GM18951 (cell line): ENCODE results near the gene CDH22.

ENCODE experiments used
- POLR2A ChIP-seq: IDR thresholded peaks from 4 replicates; pipeline ENCODE4 v1.6.1; 2011; ENCODE audit warnings: mild to moderate bottlenecking; ENCODE audit not compliant: insufficient read length, insufficient read depth; ENCODE audit errors: extremely low read depth
- in situ Hi-C: fragments of 300-500 bp; cut with MboI; formaldehyde crosslinking; loops from one replicate; pipeline ENCODE4 v1.12.0; 2022; ENCODE audit warnings: low sequenced_read_pairs, mixed read lengths, inconsistent platforms; ENCODE audit not compliant: unreplicated experiment

Gene CDH22

DNA sequence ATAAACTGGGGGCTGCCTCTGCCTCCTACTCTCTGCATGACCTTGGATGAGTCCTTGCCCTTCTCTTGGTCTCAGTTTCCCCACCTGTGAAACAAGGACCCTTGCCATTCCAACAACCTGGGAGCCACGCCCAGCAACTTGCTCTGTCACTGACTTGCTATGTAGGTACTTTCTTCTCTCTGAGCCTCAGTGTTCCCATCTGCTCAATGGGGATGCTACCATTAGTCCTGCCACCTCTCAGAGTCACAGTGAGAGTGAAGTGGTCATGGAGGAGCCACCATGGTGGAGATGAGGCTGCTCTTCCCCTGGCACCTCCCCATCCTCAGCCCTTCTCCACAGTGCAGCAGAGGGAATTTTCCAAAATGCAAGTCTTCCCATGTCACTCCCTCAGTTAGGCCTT lies 70.6 kb downstream of the CDH22 start:
- in situ Hi-C loops: no loop called here
- no peak for TF ChIP-seq POLR2A

- in situ Hi-C loops: no loop called here
- TF ChIP-seq POLR2A: no peak
Measured at GRCh38 chr20:46237227-46237626, 71.1 kb downstream of the CDH22 start.

- TF ChIP-seq POLR2A: no peak
- in situ Hi-C loops: no loop called here
Measured at GRCh38 chr20:46235077-46235476, 73.2 kb downstream of the CDH22 start.

- in situ Hi-C loops: no loop called here
Measured at GRCh38 chr20:46233701-46234100, 74.6 kb downstream of the CDH22 start.

GRCh38 chr20:46232539-46232938 lies 75.8 kb downstream of the CDH22 start:
- TF ChIP-seq POLR2A: no peak
- in situ Hi-C loops: no loop called here

More at GRCh38 chr20:46233701-46234100, 74.6 kb downstream of the CDH22 start:
- TF ChIP-seq POLR2A: no peak

DNA sequence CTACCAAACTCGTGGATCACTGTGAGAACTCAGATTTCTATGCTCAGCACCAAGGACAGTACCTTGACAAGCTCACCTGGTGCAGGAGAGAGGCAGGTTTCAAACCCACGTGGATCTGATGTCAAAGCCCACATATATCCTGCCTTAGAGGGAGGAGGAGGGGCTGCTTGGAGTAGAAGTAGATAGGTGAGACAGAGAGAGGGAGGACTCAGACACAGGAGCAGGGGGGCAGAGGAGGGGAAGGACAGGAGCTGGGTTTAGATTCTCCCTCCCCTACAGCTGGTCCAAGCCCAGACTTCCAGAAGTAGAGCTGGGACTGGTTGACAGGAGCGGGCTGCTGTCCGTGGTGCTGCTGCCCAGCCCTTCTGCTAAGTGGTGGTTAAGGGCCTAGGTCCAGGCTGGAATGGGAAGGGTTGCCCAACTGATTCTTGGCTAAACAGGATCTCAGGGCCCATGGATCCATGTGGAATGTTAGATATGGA lies 77.5 kb downstream of the CDH22 start:
- in situ Hi-C loops: no loop called here
- TF ChIP-seq POLR2A: no peak

DNA sequence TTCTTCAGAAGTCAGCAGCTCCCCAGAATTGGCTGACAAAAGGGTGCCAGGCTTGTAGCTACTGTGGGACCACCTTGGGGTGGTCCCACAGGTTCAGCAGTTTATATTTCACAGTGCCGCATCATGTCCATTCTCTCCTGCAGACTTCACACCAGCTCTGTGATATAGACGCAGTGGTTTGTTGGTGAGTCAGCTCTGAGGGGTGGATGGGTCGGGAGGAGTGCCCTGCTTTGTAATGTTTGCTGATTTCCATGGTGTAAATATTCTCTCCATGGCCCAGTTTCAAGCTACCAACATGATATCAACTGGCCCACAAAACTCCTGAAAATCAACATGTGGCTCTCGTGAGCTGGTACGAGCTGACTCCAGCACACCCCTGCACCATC lies 78.2 kb downstream of the CDH22 start:
- no peak for TF ChIP-seq POLR2A
- in situ Hi-C loops: no loop called here

DNA sequence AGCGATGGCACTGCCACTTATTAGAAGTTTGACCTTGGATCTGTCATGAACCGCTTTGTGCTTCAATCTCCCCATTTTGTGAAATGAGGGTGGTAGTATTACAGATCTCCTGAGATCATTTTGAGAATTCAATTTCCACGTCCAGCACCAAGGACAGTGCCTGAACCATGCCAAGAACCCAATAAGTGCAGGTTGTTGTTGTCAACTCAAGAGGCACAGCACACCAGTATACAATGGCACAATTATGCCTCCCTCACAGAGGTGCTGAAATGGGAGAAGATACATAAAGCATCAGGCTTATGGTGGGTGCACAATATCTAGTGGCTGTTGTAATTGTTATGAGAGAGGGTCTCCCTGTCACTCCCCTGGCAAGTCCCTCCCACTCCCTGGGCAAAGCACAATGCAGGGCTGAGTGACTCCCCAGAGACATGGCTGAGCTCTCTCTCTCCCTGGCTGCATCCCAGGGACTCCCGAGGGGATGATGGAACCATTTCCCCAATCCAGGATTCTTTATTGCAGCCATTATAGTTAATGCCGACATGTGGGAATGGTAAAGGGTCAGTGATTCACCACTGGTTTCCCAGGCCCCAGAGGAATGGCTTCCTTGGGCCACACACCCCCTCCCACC lies 78.7 kb downstream of the CDH22 start:
- in situ Hi-C loops: no loop called here
- TF ChIP-seq POLR2A: no peak

GRCh38 chr20:46228670-46229069 lies 79.6 kb downstream of the CDH22 start:
- TF ChIP-seq POLR2A: no peak
- in situ Hi-C loops: no loop called here

DNA sequence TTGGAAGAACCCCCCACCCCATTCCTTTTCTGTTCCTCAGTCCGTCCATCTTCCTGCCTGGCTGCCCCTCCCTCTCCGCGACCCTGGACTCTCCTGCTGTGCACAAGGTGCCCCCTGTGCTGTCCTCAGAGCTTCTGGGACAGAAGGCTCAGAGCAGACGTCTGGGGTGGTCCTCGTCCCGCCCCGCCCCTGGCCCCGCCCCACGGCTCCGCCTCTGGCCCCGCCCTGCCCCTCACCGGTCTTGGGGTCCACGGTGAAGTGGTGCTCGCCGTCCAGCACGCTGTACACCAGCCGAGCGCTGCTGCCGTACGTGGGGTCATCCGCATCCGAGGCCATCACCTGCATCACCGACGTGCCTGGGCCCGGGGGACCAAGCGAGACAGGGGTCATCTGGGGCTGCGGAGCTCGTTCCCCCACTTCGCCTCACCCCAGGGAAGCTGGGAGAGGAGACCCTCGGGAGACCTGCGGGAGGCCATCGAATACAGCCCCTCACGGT lies 81.0 kb downstream of the CDH22 start:
- in situ Hi-C loops: no loop called here
- no peak for TF ChIP-seq POLR2A

GRCh38 chr20:46226602-46227001 lies 81.7 kb downstream of the CDH22 start:
- TF ChIP-seq POLR2A: no peak
- in situ Hi-C loops: no loop called here

DNA sequence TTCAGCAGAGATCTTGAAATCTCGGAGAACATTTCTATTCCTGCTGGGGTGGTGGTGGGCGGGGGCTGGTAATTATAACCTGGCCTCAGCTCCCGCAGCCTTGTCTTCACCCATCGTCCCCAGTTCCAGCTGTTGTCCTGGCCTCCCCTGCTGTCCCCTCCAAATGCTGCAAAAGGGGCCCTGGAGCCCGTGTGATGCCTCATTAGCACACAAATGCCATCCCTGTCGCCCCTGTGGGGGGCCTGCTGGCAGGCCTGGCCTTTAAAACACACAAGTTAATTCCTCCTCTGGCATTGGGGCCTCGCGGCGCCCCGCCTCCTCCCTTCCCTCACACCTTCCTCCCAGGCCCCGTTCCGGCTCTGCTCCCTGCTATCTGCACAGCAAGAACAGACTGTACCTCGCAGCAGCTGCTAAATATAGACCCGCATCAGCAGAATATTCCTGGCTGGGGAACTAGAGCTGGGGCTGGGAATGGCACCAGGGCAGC lies 85.7 kb downstream of the CDH22 start:
- no peak for TF ChIP-seq POLR2A
- in situ Hi-C loops: no loop called here

GRCh38 chr20:46221256-46221833 lies 87.0 kb downstream of the CDH22 start:
- no peak for TF ChIP-seq POLR2A
- in situ Hi-C loops: no loop called here
